Lower leg skin (tissue), 3 donors: ENCODE results near the gene SAMD3.

ENCODE experiments used
- CTCF ChIP-seq, 3 donors: fragments of 450-650 bp; IDR thresholded peaks; one replicate each; pipeline ENCODE4 v1.5.1; 2016; ENCODE audit warnings: antibody characterized with exemption in 3 of 3, mild to moderate bottlenecking in 3 of 3, moderate library complexity in 2 of 3
- POLR2A ChIP-seq, 2 donors: fragments of 450-650 bp; IDR thresholded peaks; one replicate each; pipeline ENCODE4 v1.6.1; 2016 to 2017; ENCODE audit warnings: antibody characterized with exemption in 2 of 2, mild to moderate bottlenecking in 1 of 2, moderate library complexity in 1 of 2

DNA sequence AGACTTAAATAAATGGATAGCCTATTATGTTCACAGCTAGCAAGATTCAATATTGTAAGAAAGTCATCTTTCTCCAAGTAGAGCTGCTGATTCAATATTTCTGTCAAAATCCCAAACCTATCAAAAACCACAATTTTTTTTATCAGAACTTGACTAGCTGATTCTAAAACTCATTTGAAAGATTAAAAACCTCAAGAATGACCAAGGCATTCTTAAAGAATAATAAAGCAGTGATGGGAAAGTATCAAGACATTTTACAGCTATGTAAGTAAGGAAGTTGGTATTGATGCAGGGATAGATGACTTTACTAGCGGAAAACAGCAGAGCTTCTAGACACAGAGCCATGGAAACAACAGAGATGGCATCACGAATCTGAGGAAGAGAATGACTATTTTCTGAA lies 64.7 kb downstream of the SAMD3 start:
- TF ChIP-seq CTCF (IDR thresholded peaks at IDR 0.05) (no peak), POLR2A (IDR thresholded peaks at IDR 0.05) (no peak)
